ENCODE results near the gene RIN3. TPM values are rescaled to one million over a fixed set of nuclear protein-coding genes. Genes with fewer than 3 reads are reported as not detected.
A peak's percentile ranks its signal among the peaks of the same experiment; 100 is the strongest.

RIN3 gene
- polyA plus RNA-seq, 3 donors = 6.9 to 8.3 (median 7.8) TPM

- DNase-seq = no peak
Observed at GRCh38 chr14:92597906-92598905, 84.6 kb downstream of the RIN3 start.

DNA sequence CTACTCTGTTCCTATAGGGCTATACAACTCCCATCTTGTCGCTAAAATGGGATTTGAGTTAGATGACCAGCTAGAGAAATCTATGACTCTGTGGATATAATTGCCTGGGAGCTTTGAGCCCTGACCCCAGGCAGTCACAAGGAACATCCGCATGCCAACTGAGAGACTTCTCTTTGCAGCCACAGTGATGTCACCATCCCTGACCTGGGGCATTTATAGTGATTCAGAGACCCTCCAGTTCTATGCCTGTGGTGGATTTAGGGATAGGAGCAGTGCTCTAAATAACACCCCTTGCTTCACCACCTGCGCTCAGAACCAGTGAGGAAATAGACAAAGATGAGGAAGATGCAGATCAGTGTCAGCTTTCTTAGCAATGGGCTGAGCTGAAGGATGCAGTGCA lies 86.2 kb downstream of the RIN3 start:
- no peak for DNase-seq

- DNase-seq = no peak
Observed at GRCh38 chr14:92600318-92601053, 86.9 kb downstream of the RIN3 start.

GRCh38 chr14:92601131-92601710 lies 87.6 kb downstream of the RIN3 start:
- DNase-seq = no peak

DNA sequence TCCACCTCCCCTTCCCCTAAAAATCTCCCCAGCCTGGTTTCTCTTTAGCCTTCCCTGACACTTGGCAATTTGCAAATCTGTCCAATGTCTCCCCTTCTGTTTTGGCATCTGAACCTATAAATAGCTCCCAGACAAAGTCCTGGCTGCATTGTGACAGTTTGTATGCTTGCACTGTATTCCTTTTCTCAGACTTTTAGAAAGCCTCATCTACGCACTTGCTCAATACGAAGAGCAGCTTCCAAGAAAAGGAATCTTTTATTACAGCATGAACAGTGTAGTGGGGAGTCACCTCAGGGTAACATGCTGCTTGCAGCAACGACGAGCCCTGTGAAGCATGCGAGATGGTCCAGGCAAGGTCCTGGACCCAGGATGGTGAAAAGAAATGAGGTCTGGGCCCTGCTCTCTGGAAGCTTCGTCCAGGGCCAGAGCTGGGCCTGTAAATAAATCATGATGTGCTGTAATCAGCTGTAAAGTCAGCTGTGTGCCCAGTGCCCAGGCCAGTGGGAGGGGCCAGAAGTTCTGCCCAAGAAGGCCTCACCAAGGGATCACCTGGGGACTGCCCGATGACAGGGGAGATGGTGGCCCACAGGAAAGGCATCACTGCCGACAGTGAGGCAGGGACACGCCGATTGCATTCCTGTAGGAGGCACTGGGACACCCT lies 88.3 kb downstream of the RIN3 start:
- DNase-seq = no peak

DNA sequence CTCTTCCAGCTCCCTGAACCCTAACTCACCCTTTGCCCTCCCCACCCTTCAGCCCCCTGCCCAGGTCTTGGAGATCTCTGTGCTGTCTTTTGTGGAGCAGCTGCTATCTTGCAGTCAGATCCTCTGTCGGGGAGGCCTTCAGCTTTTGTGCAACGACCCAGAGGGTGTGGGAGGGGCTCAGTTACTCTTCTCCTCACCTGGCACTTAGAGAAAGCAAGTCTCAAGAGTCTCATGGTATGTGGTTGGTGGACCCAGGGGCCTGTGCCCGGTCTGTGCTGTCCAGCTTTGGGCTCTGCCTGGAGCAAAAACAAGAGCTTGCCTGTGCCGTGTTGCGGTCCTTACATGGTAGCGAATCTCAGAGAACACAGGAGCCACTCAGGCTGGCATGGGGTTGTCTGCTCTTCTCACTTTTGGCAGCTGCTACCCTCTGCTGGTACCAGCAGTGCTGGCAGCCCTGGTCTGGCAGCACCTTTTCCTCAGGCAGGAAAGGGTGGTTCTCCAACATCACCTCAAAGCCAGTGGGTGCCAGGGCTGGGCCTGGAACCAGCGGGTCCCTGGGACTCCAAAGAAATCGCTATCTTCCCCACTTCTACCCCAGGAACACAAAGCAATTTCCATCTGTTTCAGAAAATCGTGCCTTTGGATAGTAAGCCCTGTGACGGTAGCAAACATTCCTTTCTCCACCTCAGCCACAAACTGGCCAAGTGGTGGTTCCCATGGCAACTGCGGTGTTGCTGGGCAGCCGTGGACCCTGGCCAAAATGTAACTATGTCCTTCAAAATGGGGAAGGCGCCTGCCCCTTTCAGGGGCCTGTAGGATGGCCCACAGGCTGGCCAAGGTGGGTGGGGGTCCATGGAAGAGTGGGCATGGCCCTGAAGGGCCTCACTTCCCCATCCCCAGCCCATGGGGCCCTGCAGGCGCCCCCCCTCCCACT lies 90.0 kb downstream of the RIN3 start:
- peak; percentile 36 for DNase-seq

- DNase-seq = no peak
Observed at GRCh38 chr14:92605274-92605940, 91.8 kb downstream of the RIN3 start.

GRCh38 chr14:92607251-92607650 lies 93.7 kb downstream of the RIN3 start:
- no peak for DNase-seq

- no peak for DNase-seq
Observed at GRCh38 chr14:92607702-92608429, 94.3 kb downstream of the RIN3 start.

- no peak for DNase-seq
Observed at GRCh38 chr14:92609955-92610354, 96.4 kb downstream of the RIN3 start.

DNA sequence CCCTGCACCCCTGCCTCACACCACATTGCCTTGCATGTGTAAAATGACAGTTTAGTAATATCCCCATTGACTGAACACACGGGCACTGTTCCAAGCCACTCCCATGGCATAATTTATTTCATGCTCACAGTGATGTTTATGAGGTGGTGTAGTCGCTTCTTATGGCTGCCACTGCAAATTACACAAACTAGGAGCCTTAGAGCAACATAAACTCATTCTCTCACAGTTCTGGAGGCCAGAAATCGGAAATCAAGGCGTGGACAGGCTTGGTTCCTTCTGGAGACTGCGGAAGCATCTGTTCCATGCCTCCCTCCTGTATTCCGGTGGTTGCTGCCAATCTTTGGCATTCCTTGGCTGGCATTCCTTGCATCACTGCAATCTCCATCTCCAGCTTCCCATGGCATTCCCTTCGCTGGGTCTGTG lies 97.3 kb downstream of the RIN3 start:
- no peak for DNase-seq

DNA sequence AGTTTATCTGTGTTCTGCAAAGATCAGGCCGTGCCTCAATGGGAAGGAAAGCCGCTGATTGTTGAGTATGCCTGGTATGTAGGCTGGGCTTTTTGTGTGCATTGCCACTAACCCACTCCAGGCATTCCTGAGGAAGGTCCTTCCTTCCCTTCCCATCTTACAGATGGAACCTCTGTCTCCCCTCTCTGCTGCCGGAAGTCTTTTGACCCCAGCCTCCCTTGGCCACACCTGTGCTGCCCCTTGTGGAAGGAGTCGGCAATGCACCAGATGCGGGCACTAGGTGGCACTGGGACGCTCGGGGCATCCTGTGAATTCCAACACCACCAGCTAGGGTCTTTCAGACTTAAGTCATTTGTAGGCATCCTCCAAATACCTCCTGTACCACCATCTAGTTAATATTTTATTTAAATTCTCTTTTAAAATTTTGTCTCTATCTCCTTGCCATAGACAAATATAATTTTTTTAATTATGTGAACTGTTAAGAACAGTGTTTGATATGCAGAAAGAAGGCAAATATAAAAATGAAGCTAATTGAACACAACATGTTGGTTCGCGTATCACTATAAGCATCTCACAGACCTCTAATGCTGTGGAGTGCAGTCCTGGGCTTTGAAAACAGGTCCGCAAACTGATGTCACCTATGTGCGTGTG lies 99.6 kb downstream of the RIN3 start:
- peak; percentile 3 for DNase-seq

DNA sequence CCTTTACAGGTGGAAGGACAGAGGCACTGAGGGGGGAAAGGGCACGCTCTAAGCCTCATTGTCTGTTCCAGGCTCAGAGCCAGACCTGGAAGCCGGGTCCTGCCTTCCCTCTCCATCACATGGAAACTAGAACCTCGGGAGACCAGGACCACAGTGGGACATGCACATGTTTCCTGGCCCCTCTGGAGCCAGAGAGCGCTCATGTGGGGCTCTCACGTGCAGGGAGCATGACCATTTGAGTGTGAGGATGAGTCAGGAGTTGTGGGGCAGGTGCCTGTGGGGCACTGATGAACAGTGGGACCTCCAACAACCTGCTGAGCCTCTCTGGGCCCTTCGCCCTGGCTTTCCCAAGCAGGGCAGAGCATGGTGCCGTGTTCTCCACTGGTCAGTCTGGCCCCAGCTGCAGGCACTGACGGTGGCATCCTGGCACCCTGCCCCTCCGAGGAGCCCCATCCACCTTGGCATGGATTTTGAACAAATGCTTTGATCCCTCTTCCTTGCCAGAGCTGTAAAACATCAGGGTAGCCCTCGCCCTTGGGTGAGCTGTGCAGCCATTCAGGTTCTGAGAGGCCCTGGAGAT lies 100.2 kb downstream of the RIN3 start:
- no peak for DNase-seq

DNA sequence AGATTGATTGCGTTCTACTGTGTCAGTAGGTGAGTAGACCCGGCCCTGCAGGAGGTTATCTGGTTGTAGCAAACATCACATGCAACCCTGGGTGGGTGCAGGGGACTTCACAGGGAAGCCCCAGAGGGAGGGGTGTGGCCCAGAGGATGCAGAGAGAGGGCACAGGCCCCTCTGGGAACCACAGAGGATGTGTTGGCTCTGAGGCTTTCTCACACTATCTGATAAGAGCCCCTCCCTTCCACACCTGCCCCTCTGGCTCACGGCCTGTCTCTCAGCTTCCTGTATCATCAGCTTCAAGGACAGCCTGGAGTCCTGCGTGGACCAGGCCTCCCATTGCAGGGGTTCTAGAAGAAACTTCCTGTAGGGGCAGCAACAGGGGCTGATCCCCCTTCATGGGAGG lies 101.9 kb downstream of the RIN3 start:
- no peak for DNase-seq

GRCh38 chr14:92616178-92616577 lies 102.6 kb downstream of the RIN3 start:
- DNase-seq = no peak

GRCh38 chr14:92617581-92617980 lies 104.0 kb downstream of the RIN3 start:
- DNase-seq = no peak

- DNase-seq = no peak
Observed at GRCh38 chr14:92619671-92620456, 106.3 kb downstream of the RIN3 start.

DNA sequence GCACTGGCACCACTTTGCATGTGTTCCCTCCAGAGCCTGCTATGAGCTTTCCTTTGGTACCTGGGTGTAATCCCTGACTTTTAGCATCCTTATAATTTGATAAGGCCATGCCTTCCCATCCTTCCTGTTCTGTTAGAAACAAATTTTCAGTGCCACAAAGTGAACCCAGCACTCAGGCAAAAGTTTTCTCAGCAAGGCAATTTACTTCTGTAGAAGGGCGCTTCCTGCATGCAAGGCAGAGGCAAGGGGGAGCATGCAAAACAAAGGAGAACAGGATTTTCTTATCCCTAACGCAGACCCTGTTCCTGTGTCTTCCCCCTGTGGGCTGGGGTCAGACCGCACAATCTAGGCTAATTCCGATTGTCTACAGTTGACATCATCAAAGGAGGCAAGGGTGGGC lies 108.7 kb downstream of the RIN3 start:
- DNase-seq = no peak

Data from renal pelvis (tissue), 4 donors.